A673 (cell line): ENCODE results near the gene SKI. TPM values are rescaled to one million over a fixed set of nuclear protein-coding genes. Genes with fewer than 3 reads are reported as not detected.

Source experiments
- BruUV-seq: library from RNA; stranded (reverse); fragments of 400-500 nt; replicated peaks from 2 replicates; lab custom pipeline; 2021; lab: Mats Ljungman, UMichigan
- CTCF ChIA-PET: fragments of 300-600 bp; sonication (Branson Sonifier 250); formaldehyde crosslinking; loops from one replicate; lab custom pipeline; 2022; ENCODE audit warnings: antibody characterized with exemption; lab: Charles Lee
- POLR2A ChIA-PET: fragments of 300-600 bp; sonication (Branson Sonifier 250); formaldehyde crosslinking; loops from one replicate; lab custom pipeline; 2022; ENCODE audit warnings: antibody characterized with exemption; ENCODE audit not compliant: low non-redundant PET; lab: Charles Lee
- DNase-seq: peaks from one replicate; pipeline ENCODE4 v3.0.0-alpha.2; 2015; ENCODE audit warnings: low spot score
- H3K27ac ChIP-seq: fragments of 200-600 bp; sonication (generic); 2 replicates; pipeline ENCODE4 v1.5.1; 2016; ENCODE audit warnings: mixed run types, low read depth, mild to moderate bottlenecking, mixed read lengths, antibody characterized with exemption, low read length; ENCODE audit not compliant: poor library complexity, severe bottlenecking
- H3K27me3 ChIP-seq: fragments of 200-600 bp; sonication (generic); replicated peaks from 2 replicates; pipeline ENCODE4 v1.6.1; 2017; ENCODE audit warnings: mixed run types, low read depth, mild to moderate bottlenecking, mixed read lengths, antibody characterized with exemption, low read length; ENCODE audit not compliant: insufficient read depth, poor library complexity
- H3K36me3 ChIP-seq: fragments of 200-600 bp; sonication (generic); 2 replicates; pipeline ENCODE4 v1.6.1; 2016; ENCODE audit warnings: mixed run types, mild to moderate bottlenecking, mixed read lengths, antibody characterized with exemption, low read length; ENCODE audit not compliant: insufficient read depth, poor library complexity, severe bottlenecking
- H3K4me1 ChIP-seq: fragments of 200-600 bp; sonication (generic); 2 replicates; pipeline ENCODE4 v1.6.1; 2017; ENCODE audit warnings: mixed run types, mild to moderate bottlenecking, mixed read lengths, antibody characterized with exemption, low read length; ENCODE audit not compliant: insufficient read depth, poor library complexity, severe bottlenecking
- H3K4me3 ChIP-seq: fragments of 200-600 bp; sonication (generic); 2 replicates; pipeline ENCODE4 v1.5.1; 2016; ENCODE audit warnings: low read depth, mixed run types, mild to moderate bottlenecking, mixed read lengths, low read length; ENCODE audit not compliant: poor library complexity, severe bottlenecking
- H3K9me3 ChIP-seq: fragments of 200-600 bp; sonication (generic); 2 replicates; pipeline ENCODE4 v1.6.1; 2016; ENCODE audit warnings: mixed run types, low read depth, mild to moderate bottlenecking, mixed read lengths, antibody characterized with exemption, low read length; ENCODE audit not compliant: poor library complexity, severe bottlenecking
- EZH2 ChIP-seq: fragments of 200-600 bp; sonication (generic); IDR thresholded peaks from 2 replicates; pipeline ENCODE4 v1.6.1; 2017; ENCODE audit warnings: borderline replicate concordance, low read depth, mild to moderate bottlenecking, mixed read lengths, antibody characterized with exemption, low read length; ENCODE audit not compliant: poor library complexity, severe bottlenecking
- intact Hi-C: fragments of 100-400 bp; cut with micrococcal nuclease; formaldehyde crosslinking; loops from one replicate; pipeline ENCODE4 v1.10.0; 2022; ENCODE audit not compliant: unreplicated experiment
- total RNA-seq: library from RNA; stranded (reverse); gene quantifications from 2 replicates; pipeline ENCODE4 v1.2.3, GENCODE V29; 2021
- TF ChIP-seq, protein P1 (sequence below): fragments of 300-800, 200-600 bp; sonication (generic); conservative IDR thresholded peaks from 2 replicates; pipeline ENCODE4 v1.5.1; 2017; ENCODE audit warnings: low read depth, mild to moderate bottlenecking, antibody characterized with exemption, low read length, moderate library complexity, mixed read lengths

The SKI gene
- total RNA-seq, 1 experiment from 2014 or later, result 88.1 TPM

DNA sequence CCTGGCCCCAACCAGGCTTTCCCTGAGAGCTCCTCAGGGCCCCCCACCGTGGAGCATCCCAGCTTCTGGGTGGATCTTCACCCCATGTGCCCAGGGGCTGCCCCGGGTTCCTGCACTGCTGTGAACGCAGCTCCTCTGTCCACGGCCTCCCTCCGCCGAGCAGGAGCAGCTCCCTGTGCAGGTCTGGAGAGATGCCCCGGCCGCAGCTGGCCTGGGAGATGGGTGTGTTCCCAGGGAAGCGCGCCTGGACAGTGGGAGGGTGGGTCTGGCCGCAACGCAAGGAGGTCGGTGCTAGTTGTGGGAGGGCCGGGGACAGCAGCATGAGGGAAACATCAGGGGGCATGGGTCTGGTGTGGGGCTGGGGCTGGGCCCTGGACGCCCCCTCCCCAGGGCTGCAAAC lies 91.9 kb downstream of the SKI start:
- peaks cover 50% of the 10 kb centered on the region for H3K4me1 ChIP-seq
- TF ChIP-seq EZH2, result no peak
- TF ChIP-seq, protein P1, sequence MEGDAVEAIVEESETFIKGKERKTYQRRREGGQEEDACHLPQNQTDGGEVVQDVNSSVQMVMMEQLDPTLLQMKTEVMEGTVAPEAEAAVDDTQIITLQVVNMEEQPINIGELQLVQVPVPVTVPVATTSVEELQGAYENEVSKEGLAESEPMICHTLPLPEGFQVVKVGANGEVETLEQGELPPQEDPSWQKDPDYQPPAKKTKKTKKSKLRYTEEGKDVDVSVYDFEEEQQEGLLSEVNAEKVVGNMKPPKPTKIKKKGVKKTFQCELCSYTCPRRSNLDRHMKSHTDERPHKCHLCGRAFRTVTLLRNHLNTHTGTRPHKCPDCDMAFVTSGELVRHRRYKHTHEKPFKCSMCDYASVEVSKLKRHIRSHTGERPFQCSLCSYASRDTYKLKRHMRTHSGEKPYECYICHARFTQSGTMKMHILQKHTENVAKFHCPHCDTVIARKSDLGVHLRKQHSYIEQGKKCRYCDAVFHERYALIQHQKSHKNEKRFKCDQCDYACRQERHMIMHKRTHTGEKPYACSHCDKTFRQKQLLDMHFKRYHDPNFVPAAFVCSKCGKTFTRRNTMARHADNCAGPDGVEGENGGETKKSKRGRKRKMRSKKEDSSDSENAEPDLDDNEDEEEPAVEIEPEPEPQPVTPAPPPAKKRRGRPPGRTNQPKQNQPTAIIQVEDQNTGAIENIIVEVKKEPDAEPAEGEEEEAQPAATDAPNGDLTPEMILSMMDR, result no peak
- H3K4me3 ChIP-seq, result no peak overlapping the region
- peaks cover under 1% of the 10 kb centered on the region for H3K27me3 ChIP-seq
- H3K36me3 ChIP-seq, result no peaks in the 10 kb centered on the region
- POLR2A ChIA-PET, result no interaction called here
- BruUV-seq, result no TSS peak
- CTCF ChIA-PET, result no interaction called here
- intact Hi-C loops, result no loop called here
- no peaks in the 10 kb centered on the region for H3K9me3 ChIP-seq
- H3K27ac ChIP-seq, result no peak overlapping the region
- no peak for DNase-seq

DNA sequence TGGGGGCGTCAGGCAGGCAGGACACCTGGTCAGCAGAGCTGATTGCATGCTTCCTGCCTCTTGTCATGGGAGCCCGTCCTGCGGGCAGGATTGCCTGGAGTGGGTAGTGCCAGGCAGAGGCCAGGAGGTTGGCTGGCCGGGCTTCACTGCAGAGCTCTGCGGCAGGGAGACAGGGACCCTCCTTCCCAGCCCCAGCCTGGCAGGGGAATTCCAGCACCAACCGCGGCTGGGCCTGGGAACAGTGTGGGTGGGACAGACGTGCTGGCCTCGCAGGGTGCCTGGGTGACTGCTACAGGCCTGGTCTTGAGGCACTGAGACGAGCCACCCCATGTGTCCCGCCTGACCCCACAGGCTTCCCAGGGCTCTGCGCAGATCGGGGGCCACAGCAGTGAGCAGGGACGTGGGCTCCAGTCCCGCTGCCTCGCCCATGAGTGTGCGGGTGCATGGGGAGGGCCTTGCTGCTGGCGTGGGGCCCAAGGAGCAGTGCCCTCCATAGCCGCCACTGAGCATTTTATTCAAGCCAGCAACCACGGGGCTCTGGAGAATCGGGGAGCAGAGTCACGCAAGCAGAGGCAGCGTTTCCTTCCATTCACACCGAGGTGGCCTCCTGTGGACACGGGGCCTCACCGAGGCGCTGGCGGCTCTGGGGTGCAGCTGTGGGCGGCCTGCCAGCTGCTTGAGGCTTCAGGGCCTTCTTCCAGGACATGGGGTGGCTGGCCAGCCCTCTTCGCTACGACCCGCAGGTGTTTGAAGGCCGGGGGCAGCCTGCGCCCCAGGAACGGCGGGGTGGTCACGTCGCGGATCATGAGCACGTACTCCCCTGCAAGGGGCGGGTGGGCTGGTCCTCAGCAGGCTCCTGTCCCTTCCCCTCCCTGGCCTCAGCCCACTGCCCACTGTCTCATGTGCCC lies 92.9 kb downstream of the SKI start:
- no peak for DNase-seq
- peaks cover 41% of the 10 kb centered on the region for H3K4me1 ChIP-seq
- no peaks in the 10 kb centered on the region for H3K36me3 ChIP-seq
- no TSS peak for BruUV-seq
- ChIA-PET CTCF (no interaction called here), POLR2A (no interaction called here)
- no peak for TF ChIP-seq EZH2
- TF ChIP-seq, protein P1, result no peak
- intact Hi-C loops, result no loop called here
- H3K4me3 ChIP-seq, result no peak overlapping the region
- H3K27me3 ChIP-seq, result peaks cover 3% of the 10 kb centered on the region
- no peaks in the 10 kb centered on the region for H3K9me3 ChIP-seq
- no peak overlapping the region for H3K27ac ChIP-seq

DNA sequence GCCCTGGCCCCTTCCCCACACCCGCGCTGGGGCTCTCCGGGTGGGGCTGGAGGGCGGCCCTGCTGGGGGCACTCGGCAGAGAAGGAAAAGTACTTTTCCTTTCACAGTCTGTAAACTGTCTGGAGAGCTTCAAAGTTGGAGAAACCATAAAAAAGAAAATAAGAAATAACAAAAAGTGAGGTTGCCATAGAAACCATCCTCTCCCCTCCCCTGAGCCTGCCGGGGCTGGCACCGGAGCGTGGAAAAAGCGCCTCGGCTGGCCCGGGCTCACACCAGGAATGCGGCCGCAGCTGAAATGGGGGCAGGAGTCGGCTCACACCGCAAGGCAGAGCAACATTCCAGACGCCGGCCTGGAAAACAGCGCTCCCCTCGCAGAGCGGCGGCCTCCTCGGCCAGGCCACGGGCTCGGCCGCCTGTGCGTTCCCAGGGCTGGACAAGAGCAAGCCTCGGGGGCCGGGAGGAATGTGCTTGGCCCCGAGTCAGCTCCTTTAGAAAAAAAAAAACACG lies 94.0 kb downstream of the SKI start:
- peaks cover 3% of the 10 kb centered on the region for H3K27me3 ChIP-seq
- TF ChIP-seq, protein P1, result no peak
- no peak for TF ChIP-seq EZH2
- ChIA-PET CTCF (no interaction called here), POLR2A (interaction anchor here (0.6 kb wide), 1 partner anchor 96 kb away, joined by 3 read pairs; no protein-coding TSS in a partner anchor)
- DNase-seq, result no peak
- H3K4me1 ChIP-seq, result peaks cover 30% of the 10 kb centered on the region
- no peaks in the 10 kb centered on the region for H3K36me3 ChIP-seq
- H3K4me3 ChIP-seq, result no peak overlapping the region
- no peak overlapping the region for H3K27ac ChIP-seq
- H3K9me3 ChIP-seq, result no peaks in the 10 kb centered on the region
- intact Hi-C loops, result no loop called here
- BruUV-seq, result no TSS peak
